ENCODE data around the gene RAB40C. TPM values are rescaled to one million over a fixed set of nuclear protein-coding genes. Genes with fewer than 3 reads are reported as not detected.

RAB40C gene
- total and polyA plus RNA-seq, 2 experiments from 2014 or later, result 30.2 to 32.7 TPM

DNA sequence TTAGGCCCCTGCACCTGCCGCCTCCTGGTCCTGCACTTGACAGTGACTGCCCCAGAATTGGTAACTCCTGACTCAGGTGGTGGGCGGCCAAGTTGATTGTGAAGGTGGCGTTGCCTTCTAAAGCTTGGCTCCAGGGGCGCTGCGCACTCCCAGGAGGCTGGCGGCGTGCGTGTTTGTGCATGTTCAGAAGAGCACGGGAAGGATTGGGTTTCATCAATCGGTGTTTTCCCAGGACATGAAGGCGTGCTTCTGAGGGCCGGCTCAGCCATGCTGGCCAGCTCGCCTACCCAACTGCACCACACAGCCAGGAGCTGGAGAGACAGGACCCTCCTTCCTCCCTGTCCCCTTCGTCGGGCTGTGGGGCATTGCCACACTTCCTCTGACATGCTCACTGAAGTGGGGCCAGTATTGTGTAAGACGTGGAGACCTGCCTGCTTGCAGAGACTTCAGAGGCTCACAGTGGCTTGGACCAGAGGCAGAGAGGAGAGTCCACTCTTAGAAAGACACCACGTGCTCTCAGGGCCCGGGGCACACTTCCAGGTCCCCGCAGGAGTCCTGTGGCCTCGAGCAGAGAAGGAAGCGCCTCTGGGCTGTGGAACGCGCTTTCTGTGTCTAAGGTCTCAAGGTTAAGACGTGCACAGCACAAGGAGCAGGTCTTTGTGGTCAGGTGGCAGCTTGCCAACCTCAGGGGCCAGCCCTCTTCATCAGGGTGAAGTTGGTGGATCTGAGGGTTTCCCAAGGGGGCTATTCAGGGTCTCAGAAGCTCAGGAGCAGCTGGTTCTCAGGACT is 2.8 kb downstream of the RAB40C start:
- Histone ChIP-seq H2AFZ (no peak overlapping the region), H3K27ac (peak overlapping the region; percentile 95), H3K4me2 (peak overlapping the region; percentile 98), H3K36me3 (replicated peaks; ENCODE audit: insufficient read depth, low read depth) (no peaks in the 10 kb centered on the region), H3K27me3 (no peaks in the 10 kb centered on the region), H3K9me3 (ENCODE audit: low read depth) (no peaks in the 10 kb centered on the region), H3K79me2 (peaks cover 77% of the 10 kb centered on the region), H3K9me2 (replicated peaks; ENCODE audit: insufficient read depth) (no peaks in the 10 kb centered on the region), H3K4me1 (ENCODE audit: insufficient read depth) (peaks cover 50% of the 10 kb centered on the region), H3K4me3 (no peak overlapping the region), H4K20me1 (ENCODE audit: insufficient read depth, poor library complexity, severe bottlenecking) (peaks cover 22% of the 10 kb centered on the region)
- 82% methylated on average over 24 of the region's 24 CpGs for WGBS (ENCODE audit: low lambda C conversion rate, missing lambda C conversion rate)
- TF ChIP-seq, protein P1, sequence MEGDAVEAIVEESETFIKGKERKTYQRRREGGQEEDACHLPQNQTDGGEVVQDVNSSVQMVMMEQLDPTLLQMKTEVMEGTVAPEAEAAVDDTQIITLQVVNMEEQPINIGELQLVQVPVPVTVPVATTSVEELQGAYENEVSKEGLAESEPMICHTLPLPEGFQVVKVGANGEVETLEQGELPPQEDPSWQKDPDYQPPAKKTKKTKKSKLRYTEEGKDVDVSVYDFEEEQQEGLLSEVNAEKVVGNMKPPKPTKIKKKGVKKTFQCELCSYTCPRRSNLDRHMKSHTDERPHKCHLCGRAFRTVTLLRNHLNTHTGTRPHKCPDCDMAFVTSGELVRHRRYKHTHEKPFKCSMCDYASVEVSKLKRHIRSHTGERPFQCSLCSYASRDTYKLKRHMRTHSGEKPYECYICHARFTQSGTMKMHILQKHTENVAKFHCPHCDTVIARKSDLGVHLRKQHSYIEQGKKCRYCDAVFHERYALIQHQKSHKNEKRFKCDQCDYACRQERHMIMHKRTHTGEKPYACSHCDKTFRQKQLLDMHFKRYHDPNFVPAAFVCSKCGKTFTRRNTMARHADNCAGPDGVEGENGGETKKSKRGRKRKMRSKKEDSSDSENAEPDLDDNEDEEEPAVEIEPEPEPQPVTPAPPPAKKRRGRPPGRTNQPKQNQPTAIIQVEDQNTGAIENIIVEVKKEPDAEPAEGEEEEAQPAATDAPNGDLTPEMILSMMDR (IDR thresholded peaks at IDR 0.05; ENCODE audit: poor library complexity), result no peak
- TF ChIP-seq EZH2 (IDR thresholded peaks at IDR 0.05; ENCODE audit: borderline replicate concordance) (no peak), EZH2phosphoT487 (IDR thresholded peaks at IDR 0.05; ENCODE audit: low read depth, severe bottlenecking, unreplicated experiment) (no peak)
- no peak for DNase-seq (ENCODE audit: low spot score)

- peak; percentile 84 for DNase-seq (ENCODE audit: low spot score)
- Histone ChIP-seq H3K4me2 (peak overlapping the region; percentile 98), H2AFZ (no peak overlapping the region), H3K27ac (peak overlapping the region; percentile 95), H3K9me2 (replicated peaks; ENCODE audit: insufficient read depth) (no peaks in the 10 kb centered on the region), H3K27me3 (no peaks in the 10 kb centered on the region), H3K4me3 (no peak overlapping the region), H3K36me3 (replicated peaks; ENCODE audit: insufficient read depth, low read depth) (no peaks in the 10 kb centered on the region), H3K9me3 (ENCODE audit: low read depth) (no peaks in the 10 kb centered on the region), H3K4me1 (ENCODE audit: insufficient read depth) (peaks cover 44% of the 10 kb centered on the region), H3K79me2 (peaks cover 77% of the 10 kb centered on the region), H4K20me1 (ENCODE audit: insufficient read depth, poor library complexity, severe bottlenecking) (peaks cover 22% of the 10 kb centered on the region)
- WGBS (ENCODE audit: low lambda C conversion rate, missing lambda C conversion rate), result 62% methylated on average over 9 of the region's 9 CpGs
- TF ChIP-seq, protein P1 (IDR thresholded peaks at IDR 0.05; ENCODE audit: poor library complexity), result no peak
- TF ChIP-seq EZH2 (IDR thresholded peaks at IDR 0.05; ENCODE audit: borderline replicate concordance) (no peak), EZH2phosphoT487 (IDR thresholded peaks at IDR 0.05; ENCODE audit: low read depth, severe bottlenecking, unreplicated experiment) (no peak)
Measured at GRCh38 chr16:593406-593805, 3.5 kb downstream of the RAB40C start.

GRCh38 chr16:593807-594206 is 3.9 kb downstream of the RAB40C start:
- Histone ChIP-seq H3K9me3 (ENCODE audit: low read depth) (no peaks in the 10 kb centered on the region), H3K4me1 (ENCODE audit: insufficient read depth) (peaks cover 44% of the 10 kb centered on the region), H3K79me2 (peaks cover 80% of the 10 kb centered on the region), H3K9me2 (replicated peaks; ENCODE audit: insufficient read depth) (no peaks in the 10 kb centered on the region), H3K27me3 (no peaks in the 10 kb centered on the region), H3K27ac (peak overlapping the region; percentile 95), H2AFZ (no peak overlapping the region), H3K4me3 (no peak overlapping the region), H4K20me1 (ENCODE audit: insufficient read depth, poor library complexity, severe bottlenecking) (peaks cover 24% of the 10 kb centered on the region), H3K4me2 (peak overlapping the region; percentile 56), H3K36me3 (replicated peaks; ENCODE audit: insufficient read depth, low read depth) (no peaks in the 10 kb centered on the region)
- WGBS (ENCODE audit: low lambda C conversion rate, missing lambda C conversion rate), result 80% methylated on average over 15 of the region's 16 CpGs
- TF ChIP-seq, protein P1 (IDR thresholded peaks at IDR 0.05; ENCODE audit: poor library complexity), result no peak
- TF ChIP-seq EZH2phosphoT487 (IDR thresholded peaks at IDR 0.05; ENCODE audit: low read depth, severe bottlenecking, unreplicated experiment), result no peak
- no peak for DNase-seq (ENCODE audit: low spot score)

Measured in hepatocyte (in vitro differentiated cells).